ENCODE data around the gene FAM3D.

FAM3D gene

GRCh38 chr3:58642846-58643245 lies 23.7 kb downstream of the FAM3D start:
- no peak overlapping the region for H3K4me3 ChIP-seq (ENCODE audit: low read length)
- H3K9ac ChIP-seq (ENCODE audit: low read length) = no peak overlapping the region
- no peaks in the 10 kb centered on the region for H3K36me3 ChIP-seq (ENCODE audit: control insufficient read depth, insufficient read depth, low read length)
- no peaks in the 10 kb centered on the region for H3K27me3 ChIP-seq (ENCODE audit: control insufficient read depth, insufficient read depth, low read length)
- H3K27ac ChIP-seq (ENCODE audit: low read depth, low read length) = no peak overlapping the region
- no peaks in the 10 kb centered on the region for H3K4me1 ChIP-seq (ENCODE audit: control insufficient read depth, insufficient read depth, low read length)

GRCh38 chr3:58640700-58641372 lies 25.7 kb downstream of the FAM3D start:
- Histone ChIP-seq H3K27me3 (ENCODE audit: control insufficient read depth, insufficient read depth, low read length) (no peaks in the 10 kb centered on the region), H3K4me3 (ENCODE audit: low read length) (no peak overlapping the region), H3K36me3 (ENCODE audit: control insufficient read depth, insufficient read depth, low read length) (no peaks in the 10 kb centered on the region), H3K4me1 (ENCODE audit: control insufficient read depth, insufficient read depth, low read length) (no peaks in the 10 kb centered on the region), H3K9ac (ENCODE audit: low read length) (no peak overlapping the region), H3K27ac (ENCODE audit: low read depth, low read length) (no peak overlapping the region)

DNA sequence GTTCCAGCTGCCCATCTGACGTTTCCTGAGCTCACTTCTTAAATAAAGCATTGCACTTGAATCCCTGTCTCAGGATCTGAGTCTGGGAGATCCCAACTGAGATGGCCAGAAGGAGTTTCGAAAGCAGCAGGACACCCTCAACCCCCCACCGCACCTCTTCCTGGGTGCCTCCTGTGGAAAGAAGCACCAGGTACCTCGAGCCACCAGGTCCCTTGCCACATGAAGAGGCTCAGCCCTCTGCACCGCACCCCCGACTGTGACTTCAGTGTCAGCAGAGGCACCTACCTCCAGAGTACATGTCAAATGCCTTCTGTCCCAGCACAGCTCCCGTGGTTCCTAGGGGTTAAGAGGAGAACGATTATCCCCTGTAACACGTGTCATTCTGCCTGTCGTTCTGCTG lies 26.7 kb downstream of the FAM3D start:
- no peaks in the 10 kb centered on the region for H3K36me3 ChIP-seq (ENCODE audit: control insufficient read depth, insufficient read depth, low read length)
- no peak overlapping the region for H3K4me3 ChIP-seq (ENCODE audit: low read length)
- no peak overlapping the region for H3K27ac ChIP-seq (ENCODE audit: low read depth, low read length)
- no peak overlapping the region for H3K9ac ChIP-seq (ENCODE audit: low read length)
- H3K4me1 ChIP-seq (ENCODE audit: control insufficient read depth, insufficient read depth, low read length) = no peaks in the 10 kb centered on the region
- no peaks in the 10 kb centered on the region for H3K27me3 ChIP-seq (ENCODE audit: control insufficient read depth, insufficient read depth, low read length)

DNA sequence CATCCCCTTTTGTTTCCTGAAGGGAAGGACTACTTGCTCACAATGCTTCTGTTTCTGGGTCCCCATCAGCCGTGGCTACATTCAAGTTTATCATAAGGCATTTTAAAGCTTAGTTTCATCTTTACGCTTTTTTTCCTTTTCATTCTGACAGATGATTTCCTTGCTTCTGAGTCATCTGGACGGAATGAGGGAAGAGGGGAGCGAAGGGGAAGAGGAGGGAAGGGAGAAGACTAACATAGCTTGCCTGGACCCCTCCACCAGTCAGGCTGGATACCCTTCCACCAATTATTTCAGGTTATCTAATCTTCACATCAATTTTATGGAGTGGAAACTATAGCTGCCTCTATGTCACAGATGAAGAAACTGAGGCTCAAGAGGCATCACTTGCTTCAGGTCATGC lies 27.6 kb downstream of the FAM3D start:
- H3K36me3 ChIP-seq (ENCODE audit: control insufficient read depth, insufficient read depth, low read length) = no peaks in the 10 kb centered on the region
- H3K4me1 ChIP-seq (ENCODE audit: control insufficient read depth, insufficient read depth, low read length) = no peaks in the 10 kb centered on the region
- no peak overlapping the region for H3K4me3 ChIP-seq (ENCODE audit: low read length)
- no peak overlapping the region for H3K27ac ChIP-seq (ENCODE audit: low read depth, low read length)
- no peak overlapping the region for H3K9ac ChIP-seq (ENCODE audit: low read length)
- H3K27me3 ChIP-seq (ENCODE audit: control insufficient read depth, insufficient read depth, low read length) = no peaks in the 10 kb centered on the region

DNA sequence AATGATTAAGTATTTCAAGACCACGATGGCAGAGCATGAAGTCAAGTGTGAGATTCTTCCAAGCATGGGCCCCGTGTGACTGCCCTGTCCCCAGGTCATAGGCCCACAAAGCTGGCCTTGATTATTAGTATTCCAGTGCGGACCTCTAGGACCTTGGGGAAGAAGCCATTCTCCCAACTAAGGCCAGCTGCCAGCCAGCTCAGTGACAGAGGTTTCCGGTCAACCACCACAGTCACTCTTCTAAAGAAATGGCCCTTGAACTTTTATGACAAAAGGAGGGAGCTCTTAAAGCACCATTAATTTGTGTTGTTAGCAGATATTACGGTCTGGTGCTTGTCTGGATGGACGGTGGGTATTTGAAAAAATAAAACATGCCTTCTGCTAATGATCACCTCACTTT lies 28.0 kb downstream of the FAM3D start:
- Histone ChIP-seq H3K27me3 (ENCODE audit: control insufficient read depth, insufficient read depth, low read length) (no peaks in the 10 kb centered on the region), H3K27ac (ENCODE audit: low read depth, low read length) (no peak overlapping the region), H3K4me3 (ENCODE audit: low read length) (no peak overlapping the region), H3K9ac (ENCODE audit: low read length) (no peak overlapping the region), H3K4me1 (ENCODE audit: control insufficient read depth, insufficient read depth, low read length) (no peaks in the 10 kb centered on the region), H3K36me3 (ENCODE audit: control insufficient read depth, insufficient read depth, low read length) (no peaks in the 10 kb centered on the region)

GRCh38 chr3:58637509-58637908 lies 29.1 kb downstream of the FAM3D start:
- Histone ChIP-seq H3K9ac (ENCODE audit: low read length) (no peak overlapping the region), H3K27ac (ENCODE audit: low read depth, low read length) (no peak overlapping the region), H3K27me3 (ENCODE audit: control insufficient read depth, insufficient read depth, low read length) (no peaks in the 10 kb centered on the region), H3K36me3 (ENCODE audit: control insufficient read depth, insufficient read depth, low read length) (no peaks in the 10 kb centered on the region), H3K4me1 (ENCODE audit: control insufficient read depth, insufficient read depth, low read length) (no peaks in the 10 kb centered on the region), H3K4me3 (ENCODE audit: low read length) (no peak overlapping the region)

GRCh38 chr3:58635371-58636285 lies 30.9 kb downstream of the FAM3D start:
- Histone ChIP-seq H3K9ac (ENCODE audit: low read length) (no peak overlapping the region), H3K4me3 (ENCODE audit: low read length) (no peak overlapping the region), H3K4me1 (ENCODE audit: control insufficient read depth, insufficient read depth, low read length) (no peaks in the 10 kb centered on the region), H3K27ac (ENCODE audit: low read depth, low read length) (no peak overlapping the region), H3K36me3 (ENCODE audit: control insufficient read depth, insufficient read depth, low read length) (no peaks in the 10 kb centered on the region), H3K27me3 (ENCODE audit: control insufficient read depth, insufficient read depth, low read length) (no peaks in the 10 kb centered on the region)

DNA sequence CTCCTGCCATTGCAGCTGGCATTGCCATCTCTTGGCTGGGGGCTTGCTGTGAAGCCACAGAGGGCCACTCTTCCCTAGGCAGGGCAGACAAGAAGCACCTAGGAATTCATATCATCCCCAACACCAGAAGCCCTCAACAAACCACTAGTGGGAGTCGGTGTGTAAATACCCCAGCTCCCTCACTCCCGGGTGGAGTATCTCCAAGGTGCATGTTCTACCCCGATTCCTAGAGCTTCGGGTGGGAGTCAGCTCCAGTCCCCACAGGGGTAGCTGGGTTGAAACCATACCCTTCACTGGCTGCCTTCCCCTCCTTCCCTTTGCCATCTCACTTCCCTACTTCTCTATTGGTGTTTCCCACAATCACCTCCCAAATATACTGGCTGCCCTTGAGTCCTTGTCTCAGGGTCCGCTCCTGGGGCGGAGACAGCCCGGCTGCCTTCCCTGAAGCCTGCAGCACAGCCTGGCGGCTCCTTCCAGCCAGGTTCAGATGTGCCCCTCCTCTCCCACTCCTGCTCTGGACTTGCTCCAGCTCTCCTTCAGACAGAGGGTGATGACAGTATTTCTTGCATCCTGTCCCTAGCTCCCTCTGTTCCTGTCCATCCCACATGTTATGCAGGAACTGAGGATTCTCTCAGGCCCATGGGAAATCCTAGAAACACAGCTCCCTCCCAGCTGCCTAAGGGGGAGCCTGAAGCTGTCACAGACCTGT lies 33.3 kb downstream of the FAM3D start:
- Histone ChIP-seq H3K4me1 (ENCODE audit: control insufficient read depth, insufficient read depth, low read length) (no peaks in the 10 kb centered on the region), H3K27me3 (ENCODE audit: control insufficient read depth, insufficient read depth, low read length) (no peaks in the 10 kb centered on the region), H3K27ac (ENCODE audit: low read depth, low read length) (no peak overlapping the region), H3K36me3 (ENCODE audit: control insufficient read depth, insufficient read depth, low read length) (no peaks in the 10 kb centered on the region), H3K9ac (ENCODE audit: low read length) (no peak overlapping the region), H3K4me3 (ENCODE audit: low read length) (no peak overlapping the region)

- Histone ChIP-seq H3K4me3 (ENCODE audit: low read length) (no peak overlapping the region), H3K4me1 (ENCODE audit: control insufficient read depth, insufficient read depth, low read length) (peaks cover 2% of the 10 kb centered on the region), H3K36me3 (ENCODE audit: control insufficient read depth, insufficient read depth, low read length) (no peaks in the 10 kb centered on the region), H3K27ac (ENCODE audit: low read depth, low read length) (no peak overlapping the region), H3K27me3 (ENCODE audit: control insufficient read depth, insufficient read depth, low read length) (no peaks in the 10 kb centered on the region), H3K9ac (ENCODE audit: low read length) (no peak overlapping the region)
Measured at GRCh38 chr3:58631742-58632141, 34.8 kb downstream of the FAM3D start.

GRCh38 chr3:58630710-58631092 lies 35.9 kb downstream of the FAM3D start:
- no peak overlapping the region for H3K9ac ChIP-seq (ENCODE audit: low read length)
- no peaks in the 10 kb centered on the region for H3K36me3 ChIP-seq (ENCODE audit: control insufficient read depth, insufficient read depth, low read length)
- H3K27ac ChIP-seq (ENCODE audit: low read depth, low read length) = no peak overlapping the region
- H3K4me1 ChIP-seq (ENCODE audit: control insufficient read depth, insufficient read depth, low read length) = peaks cover 2% of the 10 kb centered on the region
- H3K27me3 ChIP-seq (ENCODE audit: control insufficient read depth, insufficient read depth, low read length) = no peaks in the 10 kb centered on the region
- no peak overlapping the region for H3K4me3 ChIP-seq (ENCODE audit: low read length)

GRCh38 chr3:58630076-58630709 lies 36.4 kb downstream of the FAM3D start:
- no peaks in the 10 kb centered on the region for H3K36me3 ChIP-seq (ENCODE audit: control insufficient read depth, insufficient read depth, low read length)
- no peaks in the 10 kb centered on the region for H3K27me3 ChIP-seq (ENCODE audit: control insufficient read depth, insufficient read depth, low read length)
- no peak overlapping the region for H3K27ac ChIP-seq (ENCODE audit: low read depth, low read length)
- no peak overlapping the region for H3K9ac ChIP-seq (ENCODE audit: low read length)
- H3K4me3 ChIP-seq (ENCODE audit: low read length) = no peak overlapping the region
- peaks cover 2% of the 10 kb centered on the region for H3K4me1 ChIP-seq (ENCODE audit: control insufficient read depth, insufficient read depth, low read length)

- no peak overlapping the region for H3K27ac ChIP-seq (ENCODE audit: low read depth, low read length)
- peak overlapping the region; percentile 42 for H3K4me3 ChIP-seq (ENCODE audit: low read length)
- H3K36me3 ChIP-seq (ENCODE audit: control insufficient read depth, insufficient read depth, low read length) = no peaks in the 10 kb centered on the region
- no peaks in the 10 kb centered on the region for H3K27me3 ChIP-seq (ENCODE audit: control insufficient read depth, insufficient read depth, low read length)
- no peak overlapping the region for H3K9ac ChIP-seq (ENCODE audit: low read length)
- peaks cover 2% of the 10 kb centered on the region for H3K4me1 ChIP-seq (ENCODE audit: control insufficient read depth, insufficient read depth, low read length)
Measured at GRCh38 chr3:58629629-58630028, 36.9 kb downstream of the FAM3D start.
